Transverse colon (tissue), 4 donors: ENCODE measurements around the gene ST3GAL2. TPM values are rescaled to one million over a fixed set of nuclear protein-coding genes. Genes with fewer than 3 reads are reported as not detected.

ENCODE experiments used
- DNase-seq: peaks from one replicate; pipeline ENCODE4 v3.0.0-alpha.2; 2019
- H3K27ac ChIP-seq, 4 donors: fragments of 200-600 bp; sonication (generic); 2 replicates each; pipeline ENCODE4 v1.5.1; 2016 to 2018; ENCODE audit warnings: inconsistent platforms in 4 of 4
- H3K27me3 ChIP-seq: fragments of 200-600 bp; sonication (generic); 2 replicates; pipeline ENCODE4 v1.5.1; 2017; ENCODE audit warnings: inconsistent platforms
- H3K36me3 ChIP-seq, 4 donors: fragments of 200-600 bp; sonication (generic); 2 replicates each; pipeline ENCODE4 v1.5.1; 2017 to 2019; ENCODE audit warnings: inconsistent platforms in 4 of 4
- H3K4me1 ChIP-seq, 4 donors: fragments of 200-600 bp; sonication (generic); 2 replicates each; pipeline ENCODE4 v1.5.1; 2017 to 2020; ENCODE audit warnings: inconsistent platforms in 4 of 4
- H3K4me3 ChIP-seq, 4 donors: fragments of 200-600 bp; sonication (generic); 1 replicate in 1 of 4; 2 replicates in 3 of 4; pipeline versions ENCODE4 v1.5.1 to v1.6.1; 2017 to 2019; ENCODE audit warnings: inconsistent platforms in 4 of 4
- H3K9me3 ChIP-seq, 2 donors: fragments of 200-600 bp; sonication (generic); 2 replicates each; pipeline ENCODE4 v1.5.1; 2017 to 2019; ENCODE audit warnings: inconsistent platforms in 2 of 2
- EP300 ChIP-seq: sonication (generic); formaldehyde crosslinking; IDR thresholded peaks from one replicate; pipeline ENCODE4 v1.6.1; 2017; ENCODE audit warnings: antibody characterized with exemption, low read depth
- POLR2A ChIP-seq: fragments of 450-650 bp; IDR thresholded peaks from one replicate; pipeline ENCODE4 v1.6.1; 2016; ENCODE audit warnings: antibody characterized with exemption, mild to moderate bottlenecking, moderate library complexity
- POLR2AphosphoS5 ChIP-seq, 3 donors: sonication (generic); formaldehyde crosslinking; IDR thresholded peaks; one replicate each; pipeline ENCODE4 v1.6.1; 2016; ENCODE audit warnings: antibody characterized with exemption in 3 of 3
- WGBS, 2 donors: methylation state at CpG; one replicate each; pipeline ENCODE4 v1.1.5; 2018; ENCODE audit warnings: low coverage in 1 of 2; 5-methylcytosine and 5-hydroxymethylcytosine counted together
- in situ Hi-C, 4 donors: fragments of 200-750 bp; cut with MboI; loops; one replicate each; pipeline versions ENCODE4 v1.15.0 to v1.15.1; 2017; ENCODE audit warnings: low sequenced_read_pairs in 3 of 4, low pct_ligation_motif_present in 1 of 4, low pct_unique_long_range_greater_than_20kb in 1 of 4
- intact Hi-C: fragments of 100-400 bp; cut with DNase I; formaldehyde crosslinking; loops from one replicate; pipeline ENCODE4 v1.15.1; 2023; ENCODE audit warnings: low total_unique reads
- total RNA-seq, 4 donors: library from RNA; depleted of rRNA; stranded (reverse); fragments of >200 nt; gene quantifications; one replicate each; pipeline ENCODE4 v1.1.0, GENCODE V29; 2016
- TF ChIP-seq, protein P1 (sequence below), 5 experiments: fragments of 200-600 bp in 3 of 5; fragments of 450-650 bp in 2 of 5; sonication (generic) in 3 of 5; IDR thresholded peaks; 1 replicate in 2 of 5; 2 replicates in 3 of 5; pipeline ENCODE4 v1.5.1; 2016 to 2017; ENCODE audit warnings: antibody characterized with exemption in 5 of 5, inconsistent platforms in 3 of 5, mild to moderate bottlenecking in 2 of 5, moderate library complexity in 1 of 5

The ST3GAL2 gene
- total RNA-seq, 4 donors from 2014 or later: 2.6 to 16.5 (median 8.5) TPM

- no peak for TF ChIP-seq POLR2AphosphoS5 (IDR thresholded peaks at IDR 0.05)
- TF ChIP-seq, protein P1, sequence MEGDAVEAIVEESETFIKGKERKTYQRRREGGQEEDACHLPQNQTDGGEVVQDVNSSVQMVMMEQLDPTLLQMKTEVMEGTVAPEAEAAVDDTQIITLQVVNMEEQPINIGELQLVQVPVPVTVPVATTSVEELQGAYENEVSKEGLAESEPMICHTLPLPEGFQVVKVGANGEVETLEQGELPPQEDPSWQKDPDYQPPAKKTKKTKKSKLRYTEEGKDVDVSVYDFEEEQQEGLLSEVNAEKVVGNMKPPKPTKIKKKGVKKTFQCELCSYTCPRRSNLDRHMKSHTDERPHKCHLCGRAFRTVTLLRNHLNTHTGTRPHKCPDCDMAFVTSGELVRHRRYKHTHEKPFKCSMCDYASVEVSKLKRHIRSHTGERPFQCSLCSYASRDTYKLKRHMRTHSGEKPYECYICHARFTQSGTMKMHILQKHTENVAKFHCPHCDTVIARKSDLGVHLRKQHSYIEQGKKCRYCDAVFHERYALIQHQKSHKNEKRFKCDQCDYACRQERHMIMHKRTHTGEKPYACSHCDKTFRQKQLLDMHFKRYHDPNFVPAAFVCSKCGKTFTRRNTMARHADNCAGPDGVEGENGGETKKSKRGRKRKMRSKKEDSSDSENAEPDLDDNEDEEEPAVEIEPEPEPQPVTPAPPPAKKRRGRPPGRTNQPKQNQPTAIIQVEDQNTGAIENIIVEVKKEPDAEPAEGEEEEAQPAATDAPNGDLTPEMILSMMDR (IDR thresholded peaks at IDR 0.05): no peak
- TF ChIP-seq POLR2A: no peak
- no peak for TF ChIP-seq EP300
- Histone ChIP-seq H3K4me3 (no peak overlapping the region), H3K4me1 (peaks cover 37 to 87% (median 59%) of the 10 kb centered on the region in 4 donors), H3K27ac (peak overlapping the region in 1 of 4 donors; percentile 77), H3K27me3 (no peaks in the 10 kb centered on the region), H3K36me3 (no peaks in the 10 kb centered on the region), H3K9me3 (no peaks in the 10 kb centered on the region)
- DNase-seq: no peak
- in situ Hi-C loops (no loop called here), intact Hi-C loops (no loop called here)
- 72 to 100% methylated on average over 1 to 6 of the region's 6 CpGs for WGBS, 2 donors
Observed at GRCh38 chr16:70434484-70435260, 4.2 kb downstream of the ST3GAL2 start.

GRCh38 chr16:70433458-70434103 lies 5.3 kb downstream of the ST3GAL2 start:
- Histone ChIP-seq H3K4me3 (no peak overlapping the region), H3K4me1 (peaks cover 43 to 92% (median 68%) of the 10 kb centered on the region in 4 donors), H3K27me3 (no peaks in the 10 kb centered on the region), H3K27ac (peak overlapping the region; percentile 59 to 84 (median 70)), H3K36me3 (no peaks in the 10 kb centered on the region), H3K9me3 (no peaks in the 10 kb centered on the region)
- DNase-seq: peak; percentile 33
- intact Hi-C loops: no loop called here
- in situ Hi-C loops: no loop called here
- 43 to 80% methylated on average over 1 to 5 of the region's 5 CpGs for WGBS, 2 donors
- peak in 1 of 3 donors; percentile 37 for TF ChIP-seq POLR2AphosphoS5 (IDR thresholded peaks at IDR 0.05)
- TF ChIP-seq POLR2A: no peak

- Histone ChIP-seq H3K9me3 (no peaks in the 10 kb centered on the region), H3K4me3 (no peak overlapping the region), H3K27ac (peak overlapping the region; percentile 59 to 84 (median 70)), H3K27me3 (no peaks in the 10 kb centered on the region), H3K4me1 (peaks cover 50 to 92% (median 68%) of the 10 kb centered on the region in 4 donors), H3K36me3 (no peaks in the 10 kb centered on the region)
- TF ChIP-seq POLR2A (no peak), POLR2AphosphoS5 (IDR thresholded peaks at IDR 0.05) (no peak), EP300 (no peak)
- TF ChIP-seq, protein P1 (IDR thresholded peaks at IDR 0.05): no peak
- 46 to 49% methylated on average over 8 to 12 of the region's 12 CpGs for WGBS, 2 donors
- in situ Hi-C loops: no loop called here
- peak; percentile 51 for DNase-seq
- intact Hi-C loops: no loop called here
Observed at GRCh38 chr16:70432723-70433457, 6.0 kb downstream of the ST3GAL2 start.

- Histone ChIP-seq H3K36me3 (no peaks in the 10 kb centered on the region), H3K4me1 (peaks cover 55 to 92% (median 69%) of the 10 kb centered on the region in 4 donors), H3K9me3 (no peaks in the 10 kb centered on the region), H3K4me3 (no peak overlapping the region), H3K27me3 (no peaks in the 10 kb centered on the region), H3K27ac (peak overlapping the region; percentile 59 to 84 (median 70))
- in situ Hi-C loops (no loop called here), intact Hi-C loops (no loop called here)
- TF ChIP-seq EP300: no peak
- no peak for TF ChIP-seq POLR2AphosphoS5 (IDR thresholded peaks at IDR 0.05)
- TF ChIP-seq, protein P1 (IDR thresholded peaks at IDR 0.05): no peak
- no peak for TF ChIP-seq POLR2A
- DNase-seq: no peak
- WGBS, 2 donors: 50 to 56% methylated on average over 1 to 3 of the region's 3 CpGs
Observed at GRCh38 chr16:70432356-70432722, 6.6 kb downstream of the ST3GAL2 start.
